NCI-H526 (cell line): ENCODE results near the gene ACO1.
"Not testable (repeated sequence)": the region's sequence is repeated elsewhere in the genome, so short reads cannot be mapped to it uniquely, and the experiment has no call there.

ENCODE experiments used
- DNase-seq, 2 experiments: peaks; one replicate each; lab custom pipeline; 2025; lab: John Stamatoyannopoulos, UW

ACO1 gene

DNA sequence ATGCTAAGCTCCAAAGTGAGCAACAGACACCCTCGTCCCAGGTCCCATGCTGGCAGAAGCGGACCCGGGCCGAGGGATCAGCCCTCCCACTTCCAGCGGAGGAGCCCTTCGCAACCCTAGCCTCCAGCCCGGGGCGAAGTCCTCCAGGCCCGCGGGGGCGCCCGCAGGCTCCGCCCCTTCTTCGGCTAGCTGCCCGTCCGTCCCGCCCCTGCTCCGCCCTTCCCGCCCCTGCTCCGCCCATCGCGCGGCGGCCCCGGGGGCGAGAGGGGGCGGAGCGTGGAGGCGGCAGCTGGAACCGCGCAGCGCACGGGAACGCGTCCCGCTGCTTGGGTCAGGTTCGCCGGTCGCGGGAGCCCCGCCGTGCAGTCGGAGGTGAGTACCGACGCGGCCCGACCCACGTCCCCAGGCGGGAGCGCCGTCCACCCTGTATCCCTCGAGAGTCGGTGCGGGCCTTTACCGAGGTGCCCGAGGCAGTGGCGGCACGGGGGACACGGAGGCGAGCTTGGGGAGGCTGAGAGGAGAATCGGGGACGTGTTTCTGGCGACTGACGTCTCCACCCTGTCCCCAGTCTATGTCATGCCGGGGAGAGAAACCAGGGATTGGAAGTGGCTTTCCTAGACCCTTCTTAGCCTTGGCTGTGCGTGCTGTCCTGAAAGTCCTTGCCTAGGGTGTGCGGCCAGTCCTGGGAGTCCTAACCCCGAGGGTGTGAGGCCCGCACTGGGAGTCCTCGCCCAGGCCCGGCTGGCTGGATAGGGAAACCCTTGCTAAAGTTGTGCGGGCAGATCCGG lies at the start of gene ACO1:
Gene ACO1, plus strand, starts transcription at position 280 of the 788 bp plus-strand sequence. CDS start 20,864 bp downstream, outside the sequence.
- peak; percentile 33 to 93 for DNase-seq

DNA sequence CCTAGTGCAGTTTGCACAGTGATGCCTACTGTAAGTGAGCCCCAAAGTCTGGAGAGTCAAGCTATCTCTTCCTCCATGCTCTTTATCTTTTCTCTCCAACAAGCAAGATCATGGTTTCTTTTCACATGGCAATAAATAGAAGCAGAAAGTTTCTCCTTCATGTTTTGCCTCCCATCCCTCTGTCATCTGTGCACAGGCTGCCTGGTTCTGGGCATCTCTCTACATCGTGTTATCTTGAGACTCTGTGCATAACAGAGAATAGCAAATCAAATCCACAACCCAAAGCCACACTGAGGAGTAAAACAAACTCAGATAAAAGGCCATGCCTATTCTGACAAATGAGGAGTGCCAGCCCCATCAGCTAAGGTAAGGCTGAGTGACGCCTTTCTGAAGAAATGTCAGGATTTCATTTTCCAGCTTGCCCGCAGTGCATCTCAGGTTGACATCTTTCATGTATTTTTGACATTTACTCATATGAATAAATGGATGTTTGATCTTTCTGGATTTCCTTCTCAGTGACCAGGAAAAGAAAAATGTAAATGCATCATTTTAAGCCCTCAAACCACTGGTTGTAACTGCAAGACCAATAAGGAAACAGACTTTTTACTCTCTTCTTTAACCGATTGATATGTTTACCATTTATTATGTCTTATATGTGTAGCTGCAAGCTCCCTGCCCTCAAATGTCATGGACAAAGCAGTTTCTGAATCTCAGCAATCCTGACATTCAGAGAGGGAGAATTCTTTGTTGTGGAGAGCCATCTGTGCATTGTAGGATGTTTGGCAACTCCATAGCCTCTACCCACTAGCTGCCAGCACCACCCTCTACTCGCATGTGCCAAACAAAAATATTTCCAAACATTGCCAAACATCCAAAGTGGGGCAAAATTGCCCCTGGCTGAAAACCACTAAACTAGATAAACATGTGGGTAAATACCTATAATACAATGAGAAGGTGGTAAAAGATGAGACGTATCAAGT lies 49.2 kb upstream of the ACO1 start:
- no peak for DNase-seq

DNA sequence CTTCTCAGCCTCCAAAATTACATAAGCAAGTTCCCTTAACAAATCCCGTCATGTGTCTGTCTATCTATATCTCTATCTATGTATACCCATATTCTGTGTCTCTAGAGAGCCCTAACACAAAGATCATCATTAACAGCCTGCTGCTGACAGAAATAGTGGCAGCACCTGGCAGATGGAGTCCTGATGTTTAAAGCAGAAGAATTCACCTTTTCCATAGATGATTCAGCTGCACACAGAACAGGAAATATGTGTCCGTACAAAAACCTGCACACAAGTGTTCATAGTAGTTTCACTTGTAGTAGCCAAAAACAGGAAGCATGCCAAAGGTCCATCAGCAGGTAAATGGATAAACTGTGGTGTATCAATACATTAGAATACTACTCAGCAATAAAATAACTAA lies 45.0 kb upstream of the ACO1 start:
- DNase-seq, result peak; percentile 82 to 90

DNA sequence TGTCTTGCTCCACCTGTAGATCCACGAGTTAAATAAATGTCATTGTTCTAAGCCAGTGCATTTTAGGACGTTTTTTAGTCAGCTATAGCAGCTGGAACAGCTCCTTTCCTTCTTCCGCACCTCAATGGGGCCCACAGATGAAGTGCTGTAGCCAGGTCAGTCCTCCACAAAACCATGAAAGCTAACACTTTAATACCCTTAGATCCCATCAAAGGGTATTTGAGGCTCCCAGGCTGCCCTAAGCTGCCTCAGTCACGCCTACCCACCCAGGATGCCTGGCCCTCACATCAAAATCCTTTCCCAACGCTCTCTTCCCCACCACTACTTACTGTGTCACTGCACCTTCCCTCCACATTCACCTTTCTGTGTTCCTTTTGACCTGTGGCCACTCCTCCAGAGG lies 44.1 kb upstream of the ACO1 start:
- peak; percentile 93 to 95 for DNase-seq

DNA sequence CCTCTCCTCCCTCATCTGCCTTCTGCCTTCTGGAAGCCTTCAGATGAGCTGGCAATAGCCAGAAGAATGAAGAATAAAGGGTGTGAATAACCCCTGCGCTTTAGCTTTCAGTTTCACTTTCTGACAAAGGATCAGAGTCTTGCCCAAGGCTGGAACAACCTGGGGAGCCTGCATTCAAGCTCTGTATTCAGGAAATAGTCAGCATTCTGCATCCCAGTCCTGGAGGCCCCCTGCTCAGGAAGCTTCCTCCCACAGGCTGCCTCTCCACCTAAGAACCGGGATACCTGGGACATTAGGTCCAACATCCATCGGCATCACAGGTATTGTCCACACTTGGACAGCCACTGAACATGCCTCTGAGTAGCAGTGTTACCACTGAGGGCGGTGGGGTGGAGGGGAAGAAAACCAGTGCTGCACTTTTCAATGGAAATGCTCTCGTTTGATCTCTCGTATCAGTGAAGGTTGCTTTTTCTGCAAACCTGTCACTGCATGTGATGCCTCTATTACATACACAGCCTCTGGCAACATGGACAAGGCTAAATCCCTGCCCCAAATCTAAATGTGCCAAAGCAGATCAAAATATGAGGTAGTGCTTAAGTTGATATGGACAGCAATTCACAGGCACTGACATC lies 39.8 kb upstream of the ACO1 start:
- no peak for DNase-seq

DNA sequence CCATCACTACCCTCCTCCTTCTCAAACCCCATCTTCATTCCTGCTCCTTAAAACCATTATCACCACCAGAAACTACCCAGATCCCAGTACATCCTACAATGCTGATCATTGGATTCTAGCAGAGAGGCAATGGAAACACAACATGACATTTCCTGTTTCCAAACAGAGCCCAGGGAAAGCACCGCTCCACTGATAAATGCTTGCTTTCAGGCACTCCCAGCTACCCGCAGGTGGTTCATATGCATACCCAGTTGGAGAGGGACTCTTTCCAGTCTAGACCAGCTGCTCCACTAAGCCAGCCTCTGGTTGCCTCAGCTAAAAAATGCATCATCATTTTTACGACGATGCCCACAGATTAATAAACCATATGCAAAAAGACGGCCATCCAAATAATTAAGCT lies 39.2 kb upstream of the ACO1 start:
- peak in 1 of 2 experiments; percentile 15 for DNase-seq

DNA sequence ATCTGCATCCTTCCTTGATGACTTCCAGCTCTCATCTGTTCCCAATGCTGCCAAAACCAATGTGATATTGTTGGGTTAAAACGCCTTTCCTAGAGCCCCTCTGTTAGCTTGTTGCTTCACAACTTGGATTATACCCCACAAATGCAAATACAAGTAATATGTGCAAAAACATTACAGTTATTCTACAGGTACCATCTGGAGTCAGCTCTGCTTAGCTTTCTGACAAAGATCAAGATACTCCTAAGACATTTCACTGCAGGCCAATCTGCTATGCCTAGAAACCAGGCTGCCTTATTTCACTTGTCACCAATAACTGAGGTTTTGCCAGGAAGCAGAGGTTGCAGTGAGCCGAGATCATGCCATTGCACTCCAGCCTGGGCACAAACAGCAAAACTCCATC lies 36.9 kb upstream of the ACO1 start:
- DNase-seq, result no peak

DNA sequence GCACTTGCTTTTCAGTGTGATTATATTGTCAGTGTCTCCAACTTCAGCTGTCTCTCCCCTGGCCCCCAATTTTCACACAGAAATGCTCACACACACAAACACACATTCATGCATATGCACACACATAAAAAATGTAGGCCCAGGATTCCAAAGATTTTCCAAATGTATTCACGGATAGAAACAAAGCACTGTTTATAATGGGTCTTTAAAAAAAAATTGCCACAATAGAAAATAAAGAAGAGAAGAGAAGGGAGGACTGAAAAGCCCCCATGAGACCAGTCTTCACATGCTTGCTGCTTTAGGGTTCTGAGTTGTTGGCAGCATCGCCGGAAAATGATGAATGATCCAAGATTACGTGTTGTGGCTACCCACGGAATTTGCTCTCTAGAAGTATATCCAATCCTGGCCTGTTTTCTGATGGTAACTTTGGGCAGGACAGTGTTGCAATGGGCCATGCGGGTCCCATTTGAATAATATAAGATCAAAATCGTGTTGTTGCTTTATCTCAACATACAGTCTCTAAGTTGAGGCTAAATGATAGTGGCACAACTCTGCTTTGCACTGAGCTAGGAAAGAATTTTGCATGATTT lies 36.2 kb upstream of the ACO1 start:
- no peak for DNase-seq

DNA sequence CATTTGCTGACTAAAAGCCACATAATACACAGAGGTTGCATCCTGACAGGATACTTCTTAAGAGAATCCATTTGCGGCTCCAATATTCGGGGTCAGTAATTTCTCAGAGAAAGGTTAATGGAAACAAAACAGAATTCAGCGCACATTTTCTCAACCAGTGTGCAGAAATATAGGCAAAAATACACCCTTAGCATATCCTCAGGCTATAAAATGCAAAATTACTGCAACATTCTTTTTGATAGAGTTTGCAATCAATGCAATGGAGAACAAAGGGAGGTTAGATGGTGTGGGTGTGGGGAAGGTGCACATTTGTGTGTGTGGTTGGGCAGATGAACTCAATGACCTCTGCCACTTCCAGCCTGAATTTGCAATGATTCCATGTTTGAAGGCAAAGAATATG lies 35.4 kb upstream of the ACO1 start:
- DNase-seq, result no peak

DNA sequence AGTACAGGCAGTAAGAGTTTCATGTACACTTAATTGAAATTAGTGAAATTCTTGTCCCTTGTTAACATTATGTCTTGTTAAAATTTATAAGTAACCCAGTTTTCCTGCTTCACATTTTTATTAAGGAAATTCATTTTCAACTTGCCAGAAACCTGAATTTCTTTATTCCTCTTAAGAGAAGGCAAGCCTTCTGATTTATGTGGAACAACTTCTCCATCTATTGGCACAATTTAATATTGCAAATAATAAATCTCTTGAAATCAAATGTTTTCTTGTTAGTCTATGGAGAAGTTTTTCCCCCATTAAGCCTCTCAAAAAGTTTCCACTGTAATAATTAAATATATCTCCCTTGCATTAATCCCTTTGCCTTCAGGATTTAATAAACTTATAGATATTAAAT lies 33.8 kb upstream of the ACO1 start:
- DNase-seq, result peak; percentile 20 to 77

DNA sequence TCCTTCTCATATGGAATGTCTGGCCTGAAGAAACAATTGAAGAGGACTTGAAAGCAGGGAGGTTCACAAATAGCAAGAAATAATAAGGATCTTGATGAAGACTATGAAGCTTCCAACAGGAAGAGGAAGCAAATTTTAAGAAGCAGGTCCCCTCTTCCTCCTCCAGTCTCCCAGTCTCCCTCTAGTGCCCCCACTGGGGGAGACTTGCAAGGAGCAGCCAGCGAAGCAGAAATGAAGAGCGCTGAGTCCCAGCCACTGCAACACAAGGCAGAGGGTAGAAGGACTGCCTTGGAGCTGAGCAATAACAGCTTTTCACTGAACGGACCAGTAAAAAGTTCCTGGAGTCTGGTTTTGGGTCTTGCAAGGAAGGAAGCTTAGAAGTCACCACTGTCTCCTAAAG lies 32.6 kb upstream of the ACO1 start:
- DNase-seq, result no peak

DNA sequence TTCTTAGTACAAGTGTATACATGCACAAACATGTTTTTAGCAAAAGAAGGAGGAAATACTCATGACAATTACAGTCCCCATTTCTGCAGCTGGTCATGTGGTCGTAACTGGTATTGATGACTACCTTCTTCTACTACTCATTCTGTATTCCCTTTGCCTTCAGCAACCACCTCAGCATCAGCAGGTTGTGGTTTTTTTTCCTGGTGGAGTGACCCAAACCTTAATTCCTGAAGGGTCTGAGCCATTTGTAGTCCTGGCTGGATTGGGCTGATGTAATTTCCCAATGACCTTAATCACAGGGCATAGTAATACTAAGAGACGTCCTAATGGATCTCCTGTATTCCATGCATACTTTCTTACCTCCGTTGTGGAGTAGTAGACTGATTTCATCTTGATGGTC lies 31.0 kb upstream of the ACO1 start:
- not testable (repeated sequence) for DNase-seq

DNA sequence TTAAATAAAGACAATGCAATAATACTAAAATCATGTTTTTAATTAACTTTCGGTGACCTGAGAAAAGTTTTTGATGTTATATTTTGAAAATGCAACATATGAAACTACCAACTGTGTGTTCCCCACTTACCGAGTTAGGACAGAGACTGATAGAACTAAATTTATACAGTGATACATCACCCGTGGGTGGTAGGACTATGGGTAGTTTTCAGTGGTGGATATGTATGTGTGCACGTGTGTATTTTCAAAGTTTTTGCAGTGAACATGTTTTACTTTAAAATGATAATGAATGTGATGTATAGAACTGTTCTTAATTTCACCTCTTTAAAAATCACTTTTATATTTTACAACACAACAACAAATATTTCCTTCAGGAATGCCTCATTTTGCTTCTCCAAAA lies 25.0 kb upstream of the ACO1 start:
- DNase-seq, result no peak

DNA sequence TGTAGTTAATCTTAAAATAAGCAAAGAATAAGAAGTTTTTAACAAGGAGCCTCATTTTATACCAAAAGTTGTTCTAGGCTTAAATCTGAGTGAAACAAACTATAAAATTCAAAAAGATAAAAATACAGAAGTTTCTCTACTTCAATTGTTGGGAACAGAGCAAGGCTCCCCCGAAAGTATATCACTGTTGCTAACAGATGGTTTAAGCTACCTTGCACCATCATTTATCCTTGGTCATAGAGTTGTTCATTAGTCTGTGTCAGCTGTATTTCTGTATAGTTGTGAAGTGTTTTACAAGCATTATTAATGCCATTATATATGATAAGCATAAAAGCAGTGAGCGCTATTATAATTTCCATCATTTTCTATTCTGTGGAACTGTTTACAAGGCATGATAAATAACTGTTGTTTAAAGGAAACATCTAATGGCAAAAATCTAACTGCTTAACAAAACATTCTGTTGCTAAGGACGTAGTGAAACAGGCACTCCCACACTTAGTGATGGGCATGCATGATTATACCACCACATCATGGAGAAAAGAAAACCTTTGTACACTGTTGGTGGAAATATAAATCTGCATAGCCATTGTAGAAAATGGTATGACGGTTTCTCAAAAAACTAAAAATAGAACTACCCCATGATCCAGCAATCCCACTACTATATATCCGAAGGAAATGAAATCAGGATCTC lies 23.3 kb upstream of the ACO1 start:
- DNase-seq, result no peak

DNA sequence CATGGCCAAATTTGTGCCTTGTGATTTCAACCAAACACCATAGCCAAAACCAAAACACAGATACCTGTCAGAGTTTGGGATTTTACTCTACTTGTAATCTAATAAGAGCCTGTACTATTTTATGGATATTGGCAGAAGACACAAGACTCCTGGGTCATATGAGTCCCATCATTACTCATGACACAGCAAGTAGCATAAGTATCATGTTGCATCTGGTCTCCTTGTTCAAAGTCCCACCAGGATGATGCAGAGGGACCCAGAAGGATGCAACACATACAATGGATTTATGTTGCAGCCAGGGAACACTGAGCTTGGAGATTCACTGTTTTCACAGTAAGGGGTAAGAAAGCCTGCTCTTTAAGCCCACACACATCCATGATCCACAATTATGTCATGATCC lies 13.2 kb upstream of the ACO1 start:
- DNase-seq, result no peak

DNA sequence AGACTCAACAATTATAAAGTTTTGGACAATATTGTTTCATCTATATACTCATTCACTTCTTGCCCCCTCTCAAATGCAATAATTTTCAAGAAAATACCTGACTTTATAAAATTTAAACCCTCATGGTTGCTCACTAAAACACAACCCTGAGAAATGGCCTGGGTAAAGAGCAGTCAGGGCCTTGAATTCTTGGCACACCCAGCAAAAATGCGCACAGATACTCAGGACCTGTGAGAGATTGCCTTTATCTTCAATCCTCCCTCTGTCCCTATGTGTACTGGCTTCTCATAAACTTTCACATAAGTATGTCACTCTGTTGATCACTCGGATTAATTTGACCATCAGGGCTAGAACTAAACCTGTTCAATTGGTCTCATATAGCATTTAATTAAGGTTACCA lies 12.8 kb upstream of the ACO1 start:
- no peak for DNase-seq

DNA sequence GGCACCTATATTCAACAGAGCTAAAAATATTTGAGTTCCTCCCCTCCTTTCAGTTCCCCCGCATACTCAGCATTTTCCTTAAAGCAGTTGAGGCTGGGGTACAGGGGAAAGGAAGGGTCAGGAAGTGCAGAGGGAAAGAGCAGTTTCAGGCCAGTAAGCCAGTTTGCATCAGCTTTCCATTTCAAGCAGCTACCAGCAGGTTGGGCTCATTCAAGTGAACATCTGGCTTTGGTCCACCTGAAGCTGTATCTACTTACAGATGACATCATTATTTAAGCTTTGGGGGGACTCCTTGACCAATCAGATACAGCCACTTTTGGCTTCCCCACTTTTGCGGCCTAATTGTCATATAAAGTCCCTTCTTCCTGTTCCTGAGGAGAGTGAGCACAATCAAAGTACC lies 8.2 kb upstream of the ACO1 start:
- DNase-seq, result no peak

DNA sequence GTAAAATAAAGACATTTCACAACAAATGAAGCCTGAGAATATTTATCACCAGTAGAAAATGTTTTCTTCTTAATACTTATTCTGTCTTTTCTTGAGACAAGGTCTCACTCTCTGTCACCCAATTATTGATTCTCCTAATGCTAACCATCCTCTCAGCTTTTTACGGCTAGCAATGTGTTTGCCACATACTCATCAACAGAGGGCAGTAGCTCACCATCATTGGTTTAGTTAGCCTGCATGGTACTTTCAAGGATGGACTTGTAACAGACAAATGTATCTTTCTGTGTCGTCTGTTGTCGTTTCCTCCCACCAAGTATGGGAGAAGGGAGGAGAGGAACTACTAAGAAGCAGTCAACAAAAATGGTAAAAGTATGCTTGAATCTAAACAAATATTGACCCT lies 5.9 kb upstream of the ACO1 start:
- peak; percentile 72 to 85 for DNase-seq

DNA sequence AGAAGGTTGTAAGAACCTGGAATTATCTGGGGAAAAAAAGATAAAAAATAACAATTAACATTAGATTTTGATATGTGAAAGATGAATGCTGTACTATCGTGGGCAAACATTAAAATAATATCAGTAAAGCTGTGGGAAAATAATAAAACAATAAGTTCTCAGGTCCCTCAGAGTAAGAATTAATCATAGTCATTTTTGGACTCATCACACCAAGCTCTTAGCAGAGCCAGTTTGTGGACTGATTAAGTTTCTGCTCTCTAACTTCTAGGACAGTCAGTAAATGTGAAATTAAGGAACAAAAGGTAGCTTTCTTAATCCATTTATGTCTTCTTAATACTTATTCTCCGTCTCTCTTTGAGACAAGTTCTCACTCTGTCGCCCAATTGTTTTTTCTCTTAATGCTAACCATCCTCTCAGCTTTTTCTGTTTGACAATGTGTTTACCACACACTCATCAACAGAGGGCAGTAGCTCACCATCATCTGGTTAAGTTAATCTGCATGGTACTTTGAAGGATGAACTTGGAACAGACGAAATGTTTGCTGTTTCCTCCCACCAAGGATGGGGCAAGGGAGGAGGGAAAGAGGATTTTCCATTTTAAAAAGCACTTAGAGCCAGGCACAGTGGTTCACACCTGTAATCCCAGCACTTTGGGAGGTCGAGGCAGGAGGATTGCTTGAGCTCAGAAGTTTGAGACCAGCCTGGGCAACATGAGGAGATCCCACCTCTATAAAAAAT lies 5.3 kb upstream of the ACO1 start:
- peak; percentile 82 to 87 for DNase-seq

DNA sequence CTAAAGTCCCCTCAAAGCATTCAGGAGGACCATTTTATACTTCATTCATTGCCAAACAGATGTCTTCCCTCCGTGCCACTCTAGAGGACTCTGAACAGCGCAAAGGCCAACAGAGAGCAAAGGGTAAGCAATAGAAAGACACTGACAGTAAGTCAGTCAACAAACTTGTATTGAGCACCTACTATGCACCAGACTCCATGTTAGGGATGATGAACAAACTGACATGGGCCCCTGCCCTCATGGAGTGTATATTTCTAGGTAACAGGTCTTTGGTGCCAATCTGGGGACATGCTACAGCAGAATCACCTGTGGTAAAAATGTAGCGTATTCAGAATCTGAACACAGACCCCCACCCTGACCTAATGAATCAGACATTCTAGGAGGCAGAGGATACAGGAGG lies 3.5 kb upstream of the ACO1 start:
- no peak for DNase-seq
